Measurements from ENCODE around the gene D2HGDH.

Gene D2HGDH

GRCh38 chr2:241751776-241752175 is 17.3 kb downstream of the D2HGDH start:
- Histone ChIP-seq H3K27ac (no peak overlapping the region), H3K27me3 (replicated peaks) (no peaks in the 10 kb centered on the region), H3K36me3 (replicated peaks) (peaks cover 5% of the 10 kb centered on the region), H3K4me3 (ENCODE audit: low read depth, low read length) (no peak overlapping the region)
- in situ Hi-C loops (cut with HindIII; ENCODE audit: low pct_ligation_motif_present, low sequenced_read_pairs), result no loop called here
- DNase-seq, result no peak
- no peak for TF ChIP-seq CTCF (IDR thresholded peaks at IDR 0.05; ENCODE audit: low read depth, low read length, missing control alignments)

GRCh38 chr2:241752253-241752652 is 17.8 kb downstream of the D2HGDH start:
- Histone ChIP-seq H3K27me3 (replicated peaks) (no peaks in the 10 kb centered on the region), H3K36me3 (replicated peaks) (peaks cover 5% of the 10 kb centered on the region), H3K4me3 (ENCODE audit: low read depth, low read length) (no peak overlapping the region), H3K27ac (no peak overlapping the region)
- no peak for DNase-seq
- no peak for TF ChIP-seq CTCF (IDR thresholded peaks at IDR 0.05; ENCODE audit: low read depth, low read length, missing control alignments)
- in situ Hi-C loops (cut with HindIII; ENCODE audit: low pct_ligation_motif_present, low sequenced_read_pairs), result no loop called here

DNA sequence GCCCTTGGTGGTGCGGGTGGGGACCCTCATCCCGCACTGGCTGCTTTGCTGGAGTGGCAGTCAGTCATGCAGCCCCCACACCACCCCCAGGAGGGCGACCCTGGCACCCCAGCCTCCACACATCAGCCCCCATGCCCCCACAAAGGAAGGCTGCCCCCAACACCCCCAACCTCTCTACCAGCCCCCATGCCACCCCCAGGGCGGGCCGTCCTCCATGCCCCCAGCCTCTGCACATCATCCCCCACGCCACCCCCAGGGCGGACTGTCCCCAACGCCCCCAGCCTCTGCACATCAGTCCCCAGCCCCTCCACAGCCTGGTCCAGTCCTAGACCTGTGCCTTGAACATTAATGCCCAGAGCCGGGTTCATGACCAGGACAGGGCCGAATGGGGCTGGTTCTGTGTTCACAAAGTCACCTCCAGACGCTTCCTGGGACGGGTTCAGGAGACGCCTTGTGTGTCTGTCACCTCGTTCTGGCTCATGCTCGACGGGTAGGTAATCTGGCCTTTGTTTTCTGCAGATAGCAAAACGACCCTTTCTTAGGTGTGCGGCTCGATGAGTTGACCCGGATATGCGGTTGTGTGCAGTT is 18.4 kb downstream of the D2HGDH start:
- DNase-seq, result no peak
- Histone ChIP-seq H3K27ac (no peak overlapping the region), H3K36me3 (replicated peaks) (peaks cover 5% of the 10 kb centered on the region), H3K4me3 (ENCODE audit: low read depth, low read length) (no peak overlapping the region), H3K27me3 (replicated peaks) (no peaks in the 10 kb centered on the region)
- no peak for TF ChIP-seq CTCF (IDR thresholded peaks at IDR 0.05; ENCODE audit: low read depth, low read length, missing control alignments)
- in situ Hi-C loops (cut with HindIII; ENCODE audit: low pct_ligation_motif_present, low sequenced_read_pairs), result no loop called here

DNA sequence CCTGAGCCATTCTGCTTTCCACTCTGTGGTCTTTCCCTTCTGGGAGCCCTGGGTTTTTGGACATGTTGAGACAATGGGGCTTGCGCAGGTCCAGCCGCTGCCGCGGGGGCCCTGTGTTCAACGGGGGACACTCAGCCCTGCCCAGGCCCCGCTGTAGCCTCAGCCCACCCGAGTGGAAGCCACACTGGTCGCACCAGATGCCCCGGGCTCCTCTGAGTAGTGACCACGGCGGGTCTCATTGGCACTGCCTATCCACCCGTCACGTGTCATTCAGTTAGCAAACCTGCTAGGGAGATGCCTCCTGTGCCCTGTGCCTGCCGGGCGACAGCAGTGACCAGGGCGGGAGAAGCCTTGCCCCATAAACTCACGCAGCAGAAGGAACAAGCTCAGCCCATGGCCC is 19.1 kb downstream of the D2HGDH start:
- Histone ChIP-seq H3K27ac (no peak overlapping the region), H3K27me3 (replicated peaks) (no peaks in the 10 kb centered on the region), H3K4me3 (ENCODE audit: low read depth, low read length) (no peak overlapping the region), H3K36me3 (replicated peaks) (peaks cover 5% of the 10 kb centered on the region)
- no peak for DNase-seq
- in situ Hi-C loops (cut with HindIII; ENCODE audit: low pct_ligation_motif_present, low sequenced_read_pairs), result no loop called here
- TF ChIP-seq CTCF (IDR thresholded peaks at IDR 0.05; ENCODE audit: low read depth, low read length, missing control alignments), result no peak

DNA sequence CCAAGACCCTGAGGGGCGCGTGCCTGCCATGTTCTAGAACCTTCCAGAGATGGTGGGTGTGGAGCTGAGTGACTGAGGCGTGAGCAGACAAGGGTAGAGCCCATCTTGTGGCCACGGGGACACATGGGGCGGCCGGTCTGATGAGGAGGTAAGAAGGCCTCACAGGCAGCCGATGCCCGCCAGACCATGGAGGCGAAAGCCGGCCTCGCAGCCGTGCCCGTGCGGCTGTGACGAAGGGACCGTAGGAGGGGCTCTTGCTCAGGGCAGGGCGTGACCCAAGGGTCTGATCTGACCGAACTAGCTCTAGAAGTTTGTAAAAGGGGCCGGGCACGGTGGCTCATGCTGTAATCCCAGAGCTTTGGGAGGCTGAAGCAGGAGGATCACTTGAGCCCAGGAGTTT is 19.6 kb downstream of the D2HGDH start:
- TF ChIP-seq CTCF (IDR thresholded peaks at IDR 0.05; ENCODE audit: low read depth, low read length, missing control alignments), result no peak
- Histone ChIP-seq H3K27ac (no peak overlapping the region), H3K4me3 (ENCODE audit: low read depth, low read length) (no peak overlapping the region), H3K27me3 (replicated peaks) (no peaks in the 10 kb centered on the region), H3K36me3 (replicated peaks) (peaks cover 2% of the 10 kb centered on the region)
- no peak for DNase-seq
- in situ Hi-C loops (cut with HindIII; ENCODE audit: low pct_ligation_motif_present, low sequenced_read_pairs), result no loop called here

DNA sequence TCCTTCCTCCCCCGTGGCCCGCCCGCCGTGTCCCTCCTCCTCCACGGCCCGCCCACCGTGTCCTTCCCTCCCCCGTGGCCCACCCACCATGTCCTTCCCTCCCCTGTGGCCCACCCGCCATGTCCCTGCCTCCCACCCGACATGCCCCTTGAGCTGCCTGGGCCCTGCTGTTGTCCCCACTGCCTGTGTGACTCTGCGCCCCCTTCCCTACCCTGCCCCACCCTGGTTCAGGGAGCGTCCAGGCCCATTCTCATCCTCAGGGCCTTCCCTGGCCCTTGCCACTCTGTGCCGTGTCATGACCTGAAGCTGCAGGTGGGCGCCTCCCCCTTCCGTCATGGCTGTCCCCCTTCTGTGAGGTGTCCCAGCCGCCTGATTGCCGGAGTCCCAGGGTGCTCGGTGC is 20.7 kb downstream of the D2HGDH start:
- no peak for TF ChIP-seq CTCF (IDR thresholded peaks at IDR 0.05; ENCODE audit: low read depth, low read length, missing control alignments)
- in situ Hi-C loops (cut with HindIII; ENCODE audit: low pct_ligation_motif_present, low sequenced_read_pairs), result no loop called here
- Histone ChIP-seq H3K27ac (no peak overlapping the region), H3K4me3 (ENCODE audit: low read depth, low read length) (no peak overlapping the region), H3K36me3 (replicated peaks) (no peaks in the 10 kb centered on the region), H3K27me3 (replicated peaks) (no peaks in the 10 kb centered on the region)
- no peak for DNase-seq

All from brain microvascular endothelial cell (primary cell).